KMS-11 (cell line): ENCODE data around the gene UBE2QL1.

Experiments used
- H2AFZ ChIP-seq: fragments of 200-600 bp; sonication (generic); 2 replicates; pipeline ENCODE4 v1.6.1; 2016; ENCODE audit warnings: antibody characterized with exemption, mixed run types, low read depth
- H3K27ac ChIP-seq: fragments of 200-600 bp; sonication (generic); 2 replicates; pipeline ENCODE4 v1.6.1; 2016; ENCODE audit warnings: mild to moderate bottlenecking, mixed run types
- H3K27me3 ChIP-seq: fragments of 200-600 bp; sonication (generic); 2 replicates; pipeline ENCODE4 v1.6.1; 2017; ENCODE audit warnings: mild to moderate bottlenecking, low read depth, mixed run types, moderate library complexity; ENCODE audit not compliant: insufficient read depth
- H3K36me3 ChIP-seq: fragments of 200-600 bp; sonication (generic); 2 replicates; pipeline ENCODE4 v1.6.1; 2017; ENCODE audit warnings: mild to moderate bottlenecking, mixed run types; ENCODE audit not compliant: insufficient read depth
- H3K4me1 ChIP-seq: fragments of 200-600 bp; sonication (generic); 2 replicates; pipeline ENCODE4 v1.6.1; 2016; ENCODE audit warnings: mild to moderate bottlenecking, low read depth, mixed run types; ENCODE audit not compliant: poor library complexity, severe bottlenecking
- H3K4me2 ChIP-seq: fragments of 200-600 bp; sonication (generic); 2 replicates; pipeline ENCODE4 v1.7.0; 2016; ENCODE audit warnings: mild to moderate bottlenecking, mixed run types
- H3K4me3 ChIP-seq: fragments of 200-600 bp; sonication (generic); IDR thresholded peaks from 2 replicates; pipeline ENCODE4 v1.6.1; 2017; ENCODE audit warnings: low read depth, low read length, mixed read lengths; ENCODE audit not compliant: insufficient read depth
- H3K79me2 ChIP-seq: fragments of 200-600 bp; sonication (generic); 2 replicates; pipeline ENCODE4 v1.6.1; 2016; ENCODE audit warnings: low read depth, mixed run types; ENCODE audit not compliant: insufficient read depth
- H3K9ac ChIP-seq: fragments of 200-600 bp; sonication (generic); 2 replicates; pipeline ENCODE4 v1.6.1; 2016; ENCODE audit warnings: mild to moderate bottlenecking, mixed run types
- H4K20me1 ChIP-seq: fragments of 200-600 bp; sonication (generic); 2 replicates; pipeline ENCODE4 v1.6.1; 2016; ENCODE audit warnings: mild to moderate bottlenecking, mixed run types; ENCODE audit not compliant: insufficient read depth
- CTCF ChIP-seq: fragments of 200-600 bp; sonication (generic); conservative IDR thresholded peaks from 2 replicates; pipeline ENCODE4 v1.6.1; 2017; ENCODE audit warnings: low read depth, mild to moderate bottlenecking, antibody characterized with exemption, low read length, moderate library complexity, mixed read lengths

The UBE2QL1 gene

GRCh38 chr5:6453937-6454560 lies 5.4 kb downstream of the UBE2QL1 start:
- H3K36me3 ChIP-seq = peaks cover 26% of the 10 kb centered on the region; the same call in 1 of the 2 replicates
- TF ChIP-seq CTCF = no peak
- peaks cover 67% of the 10 kb centered on the region for H3K4me1 ChIP-seq
- peaks cover 44% of the 10 kb centered on the region for H4K20me1 ChIP-seq
- peak overlapping the region; percentile 33; the same call in 1 of the 2 replicates for H3K27ac ChIP-seq
- no peak overlapping the region for H3K9ac ChIP-seq
- no peak overlapping the region for H3K4me3 ChIP-seq
- H3K27me3 ChIP-seq = no peaks in the 10 kb centered on the region
- H3K79me2 ChIP-seq = peaks cover 100% of the 10 kb centered on the region
- peak overlapping the region; percentile 97 for H3K4me2 ChIP-seq
- H2AFZ ChIP-seq = no peak overlapping the region

GRCh38 chr5:6454628-6455053 lies 6.0 kb downstream of the UBE2QL1 start:
- no peak overlapping the region for H3K4me3 ChIP-seq
- H2AFZ ChIP-seq = no peak overlapping the region
- H3K4me2 ChIP-seq = peak overlapping the region; percentile 97
- peak overlapping the region; percentile 33; the same call in 1 of the 2 replicates for H3K27ac ChIP-seq
- no peaks in the 10 kb centered on the region for H3K27me3 ChIP-seq
- peaks cover 73% of the 10 kb centered on the region for H3K4me1 ChIP-seq
- peaks cover 49% of the 10 kb centered on the region for H4K20me1 ChIP-seq
- no peak for TF ChIP-seq CTCF
- peaks cover 26% of the 10 kb centered on the region; the same call in 1 of the 2 replicates for H3K36me3 ChIP-seq
- peaks cover 100% of the 10 kb centered on the region for H3K79me2 ChIP-seq
- H3K9ac ChIP-seq = no peak overlapping the region; the same call in 1 of the 2 replicates

- Histone ChIP-seq H4K20me1 (peaks cover 51% of the 10 kb centered on the region), H2AFZ (no peak overlapping the region), H3K9ac (no peak overlapping the region), H3K36me3 (peaks cover 34% of the 10 kb centered on the region; the same call in 1 of the 2 replicates), H3K27ac (no peak overlapping the region), H3K4me1 (peaks cover 79% of the 10 kb centered on the region), H3K79me2 (peaks cover 100% of the 10 kb centered on the region), H3K4me3 (no peak overlapping the region), H3K4me2 (peak overlapping the region; percentile 97; the same call in 1 of the 2 replicates), H3K27me3 (no peaks in the 10 kb centered on the region)
- TF ChIP-seq CTCF = no peak
These were observed 7.0 kb downstream of the UBE2QL1 start for GRCh38 chr5:6455571-6456200.

GRCh38 chr5:6456766-6457370 lies 8.2 kb downstream of the UBE2QL1 start:
- Histone ChIP-seq H3K36me3 (peaks cover 29% of the 10 kb centered on the region; the same call in 1 of the 2 replicates), H3K4me3 (no peak overlapping the region), H4K20me1 (peaks cover 42% of the 10 kb centered on the region), H2AFZ (no peak overlapping the region), H3K79me2 (peaks cover 100% of the 10 kb centered on the region), H3K27me3 (no peaks in the 10 kb centered on the region), H3K27ac (no peak overlapping the region), H3K4me2 (no peak overlapping the region), H3K9ac (no peak overlapping the region), H3K4me1 (peaks cover 79% of the 10 kb centered on the region)
- TF ChIP-seq CTCF = no peak
